Measurements from ENCODE around the gene DPF3.

The DPF3 gene

DNA sequence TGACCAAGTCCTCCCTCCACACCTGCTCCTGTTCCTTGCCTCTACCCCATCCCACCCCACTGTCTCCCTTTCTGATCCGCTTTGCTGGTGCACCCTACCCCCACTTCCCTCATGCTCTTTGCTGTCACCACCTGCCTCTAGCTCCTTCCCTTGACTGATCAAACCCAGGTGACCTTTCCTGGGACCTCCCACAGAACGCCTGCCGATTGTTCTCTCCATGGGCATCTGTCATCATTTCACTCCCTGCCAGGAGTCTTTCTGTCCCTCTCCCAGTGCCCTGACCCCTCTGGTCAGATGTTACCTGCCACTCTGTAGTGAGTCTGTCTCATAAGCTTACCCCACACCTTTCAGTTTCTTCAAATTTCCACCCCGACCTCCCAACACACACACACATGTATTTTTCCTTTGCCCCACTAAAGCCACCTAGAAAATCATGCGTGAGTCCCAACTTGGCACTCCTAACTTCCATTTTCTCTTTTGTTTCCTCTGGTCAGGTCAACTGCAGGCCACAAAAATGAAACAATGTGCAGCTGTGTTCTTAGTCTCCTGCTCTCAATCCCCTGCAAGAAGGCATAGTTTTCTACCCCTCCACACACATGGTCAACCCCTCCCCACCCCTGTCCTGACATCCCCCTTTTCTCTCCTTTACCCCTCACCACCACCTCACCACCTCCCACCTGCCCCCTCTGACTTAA is 229.8 kb downstream of the DPF3 start:
- no peak for DNase-seq

GRCh38 chr14:72663076-72663487 is 230.8 kb downstream of the DPF3 start:
- no peak for DNase-seq

- DNase-seq: no peak
Measured at GRCh38 chr14:72662214-72662613, 231.7 kb downstream of the DPF3 start.

GRCh38 chr14:72657214-72657921 is 236.5 kb downstream of the DPF3 start:
- DNase-seq: no peak

GRCh38 chr14:72653026-72653425 is 240.9 kb downstream of the DPF3 start:
- no peak for DNase-seq

DNA sequence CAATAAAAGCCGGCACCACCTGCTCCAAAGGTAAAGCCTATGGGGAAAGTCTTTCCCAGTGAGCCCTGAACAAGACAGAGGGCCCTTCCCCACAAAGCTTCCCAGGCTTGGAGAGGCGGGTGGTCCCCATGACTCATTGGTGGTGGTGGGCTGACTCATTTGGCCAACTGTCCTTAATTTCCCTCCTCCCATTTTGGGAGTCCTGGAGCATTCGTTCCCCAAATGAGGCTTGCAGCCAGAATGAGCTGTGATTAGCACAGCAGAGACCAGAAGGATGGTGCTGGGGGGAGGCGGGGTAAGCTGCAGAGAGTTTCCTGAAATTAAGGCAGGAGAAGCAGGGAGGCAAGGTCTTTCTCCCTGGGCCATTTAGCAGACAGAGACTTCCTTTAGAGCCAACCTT is 241.7 kb downstream of the DPF3 start:
- DNase-seq: no peak

DNA sequence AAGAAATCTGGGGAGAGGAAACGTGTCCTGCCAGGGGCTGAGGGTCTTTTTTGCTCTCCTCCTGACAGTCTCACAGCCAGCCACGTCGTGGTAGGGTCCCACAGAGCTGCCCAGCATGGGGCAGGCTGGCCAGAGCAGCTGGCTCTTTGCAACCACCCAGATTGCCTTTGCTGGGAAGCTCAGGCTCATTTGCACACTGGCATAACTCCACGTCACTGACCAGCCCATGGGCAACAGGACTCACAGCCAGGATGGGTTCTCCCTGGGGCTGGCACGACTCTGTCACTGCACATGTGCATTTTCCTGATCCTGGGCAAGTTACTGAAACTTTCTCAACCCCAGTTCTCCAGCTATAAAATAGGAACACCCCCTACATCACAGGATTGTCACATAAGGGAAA is 242.2 kb downstream of the DPF3 start:
- no peak for DNase-seq

- DNase-seq: no peak
Measured at GRCh38 chr14:72651081-72651480, 242.8 kb downstream of the DPF3 start.

DNA sequence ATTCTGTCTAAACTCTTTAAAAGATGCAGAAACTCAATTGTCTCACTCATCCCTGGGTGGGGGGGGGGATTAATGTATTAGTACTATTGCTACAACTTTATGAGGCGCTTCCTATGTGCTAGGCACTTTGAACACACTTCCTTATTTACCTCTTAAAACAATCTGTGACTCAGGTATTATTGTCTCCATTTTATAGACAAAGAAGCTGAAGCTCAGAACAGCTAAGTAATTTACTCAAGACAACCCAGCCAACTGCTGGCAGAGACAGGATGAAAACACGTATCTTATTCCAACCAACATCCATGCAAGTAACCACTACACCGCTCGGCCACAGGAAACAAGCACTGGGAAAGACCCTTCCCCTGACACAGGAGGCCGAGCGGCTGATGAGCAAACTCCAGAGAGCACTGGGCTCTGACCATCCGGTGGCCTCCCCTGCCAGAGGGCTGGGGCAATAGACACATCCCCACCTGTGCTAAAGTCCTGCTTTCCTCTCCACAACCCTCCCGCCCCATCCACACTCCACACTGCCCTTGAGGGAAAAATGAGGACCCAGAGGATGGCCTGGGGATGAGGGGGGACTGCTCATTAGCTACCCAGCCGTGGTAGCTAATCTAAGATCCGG is 244.2 kb downstream of the DPF3 start:
- DNase-seq: no peak

GRCh38 chr14:72647782-72648181 is 246.1 kb downstream of the DPF3 start:
- no peak for DNase-seq

GRCh38 chr14:72646861-72647528 is 246.9 kb downstream of the DPF3 start:
- no peak for DNase-seq

GRCh38 chr14:72645706-72646105 is 248.2 kb downstream of the DPF3 start:
- no peak for DNase-seq

GRCh38 chr14:72644758-72645489 is 249.0 kb downstream of the DPF3 start:
- no peak for DNase-seq

DNA sequence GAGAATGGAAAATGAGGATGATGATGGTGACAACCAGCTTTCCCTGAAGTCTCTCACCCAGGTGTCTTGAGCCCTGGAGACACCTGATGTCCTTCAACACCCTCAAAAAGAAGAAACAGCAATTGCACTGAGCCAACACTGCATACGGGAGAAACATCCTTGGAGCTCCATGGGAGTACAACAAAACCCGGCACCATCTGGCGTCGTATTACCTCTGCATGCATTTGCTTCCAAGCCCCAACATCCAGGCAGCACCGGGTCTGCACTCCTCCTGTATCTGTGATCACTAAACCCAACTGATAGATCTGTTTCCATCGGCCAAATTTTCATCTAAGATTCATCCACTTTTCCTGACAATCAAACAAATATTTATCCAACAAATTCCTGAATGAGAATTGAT is 249.9 kb downstream of the DPF3 start:
- no peak for DNase-seq

- DNase-seq: no peak
Measured at GRCh38 chr14:72643317-72643801, 250.5 kb downstream of the DPF3 start.

- no peak for DNase-seq
Measured at GRCh38 chr14:72640911-72641485, 252.9 kb downstream of the DPF3 start.

DNA sequence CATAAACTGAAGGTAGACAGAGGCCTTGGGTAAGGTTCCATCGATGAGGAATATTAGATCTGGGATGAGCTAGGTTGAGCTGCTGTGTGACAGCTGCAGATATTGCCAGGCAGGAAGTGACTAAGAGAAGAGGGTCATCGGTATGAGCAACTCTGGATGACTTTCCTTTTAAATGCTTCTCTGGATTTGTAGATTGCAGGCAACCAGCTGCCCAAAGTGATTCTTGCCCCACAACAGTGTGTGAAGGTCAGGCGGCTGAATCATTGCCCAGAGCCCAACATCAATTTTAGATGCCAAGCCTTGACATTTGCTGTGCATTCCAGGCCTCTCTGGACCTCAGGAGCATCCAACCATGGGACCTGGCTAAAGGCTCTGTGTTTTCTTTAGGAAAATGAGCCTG is 255.9 kb downstream of the DPF3 start:
- no peak for DNase-seq

- no peak for DNase-seq
Measured at GRCh38 chr14:72636871-72637270, 257.0 kb downstream of the DPF3 start.

- no peak for DNase-seq
Measured at GRCh38 chr14:72636094-72636493, 257.8 kb downstream of the DPF3 start.

GRCh38 chr14:72634691-72635616 is 258.9 kb downstream of the DPF3 start:
- no peak for DNase-seq

GRCh38 chr14:72633551-72633950 is 260.4 kb downstream of the DPF3 start:
- no peak for DNase-seq

All from NCI-H1436 treated with DMSO at 0.1 percent for 48 hours (cell line).